Omental fat pad (tissue), 4 donors: ENCODE measurements around the gene AIFM2. TPM values are rescaled to one million over a fixed set of nuclear protein-coding genes. Genes with fewer than 3 reads are reported as not detected.

ENCODE experiments used
- ATAC-seq: fragments of 150-250 bp; one replicate; pipeline ENCODE4 v1.9.1; 2016; ENCODE audit warnings: mild to moderate bottlenecking, moderate library complexity; ENCODE audit not compliant: low FRiP score
- DNase-seq: peaks from one replicate; pipeline ENCODE4 v3.0.0-alpha.2; 2019; ENCODE audit warnings: low spot score
- CTCF ChIP-seq, 3 donors: fragments of 450-650 bp; IDR thresholded peaks; one replicate each; pipeline ENCODE4 v1.5.1; 2016 to 2017; ENCODE audit warnings: antibody characterized with exemption in 3 of 3, mild to moderate bottlenecking in 3 of 3, moderate library complexity in 2 of 3
- total RNA-seq, 4 donors: library from RNA; depleted of rRNA; stranded (reverse); fragments of >200 nt; gene quantifications; one replicate each; pipeline ENCODE4 v1.1.0, GENCODE V29; 2016

AIFM2 gene
- total RNA-seq, 4 donors from 2014 or later: 32.8 to 118 (median 53.6) TPM

- ATAC-seq (no peak), DNase-seq (no peak)
- TF ChIP-seq CTCF (IDR thresholded peaks at IDR 0.05): no peak
Observed at GRCh38 chr10:70094250-70094649, 38.4 kb downstream of the AIFM2 start.

GRCh38 chr10:70093335-70093944 lies 39.2 kb downstream of the AIFM2 start:
- no peak for TF ChIP-seq CTCF (IDR thresholded peaks at IDR 0.05)
- DNase-seq (no peak), ATAC-seq (no peak)

GRCh38 chr10:70092389-70092718 lies 40.3 kb downstream of the AIFM2 start:
- no peak for TF ChIP-seq CTCF (IDR thresholded peaks at IDR 0.05)
- no peak for ATAC-seq
- no peak for DNase-seq

- TF ChIP-seq CTCF (IDR thresholded peaks at IDR 0.05): no peak
- no peak for DNase-seq
- no peak for ATAC-seq
Observed at GRCh38 chr10:70090951-70091350, 41.7 kb downstream of the AIFM2 start.

- DNase-seq (no peak), ATAC-seq (no peak)
- no peak for TF ChIP-seq CTCF (IDR thresholded peaks at IDR 0.05)
Observed at GRCh38 chr10:70090013-70090412, 42.6 kb downstream of the AIFM2 start.

- no peak for DNase-seq
- no peak for TF ChIP-seq CTCF (IDR thresholded peaks at IDR 0.05)
- ATAC-seq: no peak
Observed at GRCh38 chr10:70088308-70088698, 44.3 kb downstream of the AIFM2 start.

GRCh38 chr10:70087616-70088307 lies 44.9 kb downstream of the AIFM2 start:
- ATAC-seq (no peak), DNase-seq (no peak)
- no peak for TF ChIP-seq CTCF (IDR thresholded peaks at IDR 0.05)
